Breast epithelium (tissue), 4 donors: ENCODE results near the gene ACSF2. TPM values are rescaled to one million over a fixed set of nuclear protein-coding genes. Genes with fewer than 3 reads are reported as not detected.

Experiments used
- DNase-seq, 2 donors: peaks; one replicate each; pipeline ENCODE4 v3.0.0-alpha.2; 2019; ENCODE audit warnings: low spot score in 2 of 2
- H3K27ac ChIP-seq, 2 donors: fragments of 200-600 bp; sonication (generic) in 1 of 2; one replicate each; pipeline ENCODE4 v1.5.1; 2016 to 2019; ENCODE audit warnings: mild to moderate bottlenecking in 1 of 2
- H3K27me3 ChIP-seq, 2 donors: fragments of 200-600 bp; sonication (generic) in 1 of 2; one replicate each; pipeline versions ENCODE4 v1.5.1 to v1.6.0; 2017 to 2019; ENCODE audit warnings: control low read depth in 1 of 2, mild to moderate bottlenecking in 1 of 2
- H3K36me3 ChIP-seq: fragments of 200-600 bp; one replicate; pipeline ENCODE4 v1.5.1; 2019
- H3K4me1 ChIP-seq, 2 donors: fragments of 200-600 bp; sonication (generic); one replicate each; pipeline ENCODE4 v1.5.1; 2016 to 2019; ENCODE audit warnings: control low read depth in 1 of 2
- H3K4me3 ChIP-seq, 3 donors: fragments of 200-600 bp; sonication (generic); 1 replicate in 2 of 3; 2 replicates in 1 of 3; pipeline ENCODE4 v1.5.1; 2016 to 2019; ENCODE audit warnings: mild to moderate bottlenecking in 3 of 3, moderate library complexity in 2 of 3
- H3K9me3 ChIP-seq, 2 donors: fragments of 200-600 bp; sonication (generic) in 1 of 2; one replicate each; pipeline ENCODE4 v1.5.1; 2016 to 2019; ENCODE audit warnings: control low read depth in 1 of 2
- POLR2A ChIP-seq: fragments of 450-650 bp; IDR thresholded peaks from one replicate; pipeline ENCODE4 v1.6.1; 2016; ENCODE audit warnings: antibody characterized with exemption, mild to moderate bottlenecking, moderate library complexity
- POLR2AphosphoS5 ChIP-seq, 3 donors: sonication (generic); formaldehyde crosslinking; IDR thresholded peaks; one replicate each; pipeline ENCODE4 v1.6.1; 2017; ENCODE audit warnings: antibody characterized with exemption in 3 of 3
- intact Hi-C: fragments of 100-400 bp; cut with DNase I; formaldehyde crosslinking; loops from one replicate; pipeline ENCODE4 v1.15.1; 2023; ENCODE audit warnings: low total_unique reads
- total RNA-seq, 3 donors: library from RNA; depleted of rRNA; stranded (reverse); fragments of >200 nt; gene quantifications; one replicate each; pipeline ENCODE4 v1.1.0, GENCODE V29; 2016
- TF ChIP-seq, protein P1 (sequence below), 3 donors: fragments of 450-650 bp; IDR thresholded peaks; one replicate each; pipeline ENCODE4 v1.5.1; 2016 to 2017; ENCODE audit warnings: antibody characterized with exemption in 3 of 3, mild to moderate bottlenecking in 3 of 3, moderate library complexity in 3 of 3

Gene ACSF2
- total RNA-seq, 3 donors from 2014 or later: 19.4 to 95.4 (median 86.3) TPM

DNA sequence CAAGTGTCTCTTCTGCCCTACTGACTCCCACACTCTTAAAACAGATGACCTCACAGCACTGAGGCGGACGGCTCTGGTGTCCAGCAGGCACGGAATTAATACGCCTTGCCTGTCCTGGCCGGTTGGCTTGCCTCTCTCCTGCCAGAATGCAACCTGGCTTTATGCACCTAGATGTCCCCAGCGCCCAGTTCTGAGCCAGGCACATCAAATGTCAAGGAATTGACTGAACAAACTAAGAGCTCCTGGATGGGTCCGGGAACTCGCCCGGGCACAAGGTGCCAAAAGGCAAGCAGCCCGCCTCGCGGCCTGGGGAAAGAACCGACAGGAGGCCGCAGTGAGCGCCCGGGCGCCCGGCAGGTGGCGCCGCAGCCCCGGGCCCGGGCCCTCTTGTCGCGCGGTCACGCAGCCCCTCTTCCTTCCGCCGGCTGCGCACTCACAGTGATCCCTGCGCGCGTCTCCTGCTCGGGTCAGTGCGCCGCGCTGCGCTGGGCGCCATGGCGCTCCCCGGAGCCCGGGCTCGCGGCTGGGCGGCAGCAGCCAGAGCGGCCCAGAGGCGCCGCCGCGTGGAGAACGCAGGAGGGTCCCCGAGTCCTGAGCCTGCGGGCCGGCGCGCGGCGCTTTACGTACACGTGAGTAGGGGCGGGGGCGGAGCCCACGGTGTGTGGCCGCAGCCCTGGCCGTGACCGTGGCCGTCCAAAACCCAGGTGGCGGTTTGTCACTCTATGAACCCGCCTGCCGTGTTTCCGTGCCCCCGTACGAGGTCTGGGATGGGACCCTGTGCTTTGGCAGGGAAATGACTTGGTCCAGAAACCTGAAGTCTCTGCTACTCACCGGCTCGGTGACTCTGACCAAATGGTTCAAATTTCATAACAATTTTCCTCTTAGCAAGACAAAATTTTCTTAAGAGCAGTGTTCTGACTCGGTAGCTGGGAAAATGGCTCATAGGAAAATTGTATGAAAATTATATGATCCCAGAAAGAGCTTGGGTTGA, 52.7 kb downstream of the ACSF2 start, which contains the start of gene RSAD1:
RSAD1 (plus strand) TSS at position 470 of the 991 bp plus-strand sequence; CDS start at position 495, 25 bp downstream.
- Histone ChIP-seq H3K36me3 (no peaks in the 10 kb centered on the region), H3K27ac (peak within 1 kb of the TSS; percentile 93 to 94), H3K27me3 (no peaks in the 10 kb centered on the region), H3K4me1 (peaks cover 0 to 7% of the 10 kb centered on the region in 2 donors), H3K4me3 (peak within 1 kb of the TSS; percentile 77 to 83 (median 81)), H3K9me3 (no peaks in the 10 kb centered on the region)
- DNase-seq: peak; percentile 81 to 85
- intact Hi-C loops: no loop called here
- TF ChIP-seq, protein P1, sequence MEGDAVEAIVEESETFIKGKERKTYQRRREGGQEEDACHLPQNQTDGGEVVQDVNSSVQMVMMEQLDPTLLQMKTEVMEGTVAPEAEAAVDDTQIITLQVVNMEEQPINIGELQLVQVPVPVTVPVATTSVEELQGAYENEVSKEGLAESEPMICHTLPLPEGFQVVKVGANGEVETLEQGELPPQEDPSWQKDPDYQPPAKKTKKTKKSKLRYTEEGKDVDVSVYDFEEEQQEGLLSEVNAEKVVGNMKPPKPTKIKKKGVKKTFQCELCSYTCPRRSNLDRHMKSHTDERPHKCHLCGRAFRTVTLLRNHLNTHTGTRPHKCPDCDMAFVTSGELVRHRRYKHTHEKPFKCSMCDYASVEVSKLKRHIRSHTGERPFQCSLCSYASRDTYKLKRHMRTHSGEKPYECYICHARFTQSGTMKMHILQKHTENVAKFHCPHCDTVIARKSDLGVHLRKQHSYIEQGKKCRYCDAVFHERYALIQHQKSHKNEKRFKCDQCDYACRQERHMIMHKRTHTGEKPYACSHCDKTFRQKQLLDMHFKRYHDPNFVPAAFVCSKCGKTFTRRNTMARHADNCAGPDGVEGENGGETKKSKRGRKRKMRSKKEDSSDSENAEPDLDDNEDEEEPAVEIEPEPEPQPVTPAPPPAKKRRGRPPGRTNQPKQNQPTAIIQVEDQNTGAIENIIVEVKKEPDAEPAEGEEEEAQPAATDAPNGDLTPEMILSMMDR (IDR thresholded peaks at IDR 0.05): peak; percentile 79 to 90 (median 89)
- TF ChIP-seq POLR2A (no peak), POLR2AphosphoS5 (IDR thresholded peaks at IDR 0.05) (peak; percentile 59 to 82 (median 71))

DNA sequence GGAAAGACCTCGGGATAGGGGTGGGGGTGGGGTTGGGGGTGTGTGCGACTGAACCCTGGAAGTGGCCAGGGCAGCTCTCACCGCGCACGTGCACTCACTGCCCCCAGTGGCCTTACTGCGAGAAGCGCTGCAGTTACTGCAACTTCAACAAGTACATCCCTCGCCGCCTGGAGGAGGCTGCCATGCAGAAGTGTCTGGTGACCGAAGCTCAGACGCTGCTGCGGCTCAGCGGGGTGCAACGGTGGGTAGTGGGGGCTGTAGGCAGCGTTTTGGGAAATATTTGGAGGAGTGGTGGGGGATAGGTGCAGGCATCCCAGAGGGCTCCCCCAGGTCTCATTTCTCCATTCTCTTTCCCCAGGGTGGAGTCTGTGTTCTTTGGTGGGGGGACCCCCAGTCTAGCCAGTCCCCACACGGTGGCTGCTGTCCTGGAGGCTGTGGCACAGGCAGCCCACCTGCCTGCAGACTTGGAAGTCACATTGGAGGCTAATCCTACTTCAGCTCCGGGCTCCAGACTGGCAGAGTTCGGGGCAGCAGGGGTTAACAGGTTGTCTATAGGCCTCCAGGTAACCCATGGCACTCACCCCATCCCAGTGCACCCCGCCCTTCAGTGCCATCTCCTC, 53.6 kb downstream of the ACSF2 start:
- Histone ChIP-seq H3K9me3 (no peaks in the 10 kb centered on the region), H3K4me1 (peaks cover 0 to 7% of the 10 kb centered on the region in 2 donors), H3K4me3 (peak overlapping the region; percentile 77 to 83 (median 81)), H3K36me3 (no peaks in the 10 kb centered on the region), H3K27me3 (no peaks in the 10 kb centered on the region), H3K27ac (peak overlapping the region; percentile 93 to 94)
- TF ChIP-seq, protein P1 (IDR thresholded peaks at IDR 0.05): peak; percentile 16 to 54 (median 31)
- no peak for TF ChIP-seq POLR2AphosphoS5 (IDR thresholded peaks at IDR 0.05)
- TF ChIP-seq POLR2A: no peak
- peak; percentile 71 to 75 for DNase-seq
- intact Hi-C loops: no loop called here

DNA sequence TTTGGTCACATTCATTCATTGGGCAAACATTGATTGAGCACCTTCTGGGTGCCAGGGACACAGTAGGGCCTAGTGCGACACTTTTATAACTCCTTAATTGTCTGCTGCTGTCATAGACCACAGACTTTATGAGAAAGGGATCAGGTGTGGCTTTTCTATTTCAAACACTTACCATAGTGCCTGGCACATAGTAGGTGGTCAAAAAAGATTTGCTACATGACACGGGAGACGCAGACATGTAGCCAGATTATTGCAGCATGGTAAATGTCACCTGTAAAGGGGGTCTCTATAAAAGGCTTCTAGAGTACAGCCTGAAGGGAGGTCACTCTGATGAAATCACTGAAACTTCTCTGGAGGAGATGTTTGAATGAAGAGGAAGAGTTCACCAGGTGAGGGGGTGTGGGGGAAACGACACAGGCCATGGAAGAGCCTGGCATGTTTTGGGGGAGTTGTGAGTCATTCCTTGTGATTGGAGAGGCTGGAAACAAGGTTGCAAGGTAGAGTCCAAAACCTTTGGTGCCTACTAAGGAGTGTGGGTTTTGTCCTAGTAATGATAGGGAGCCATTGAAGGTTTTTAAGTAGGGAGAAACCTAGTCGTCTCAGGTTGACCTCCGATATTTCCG, 54.2 kb downstream of the ACSF2 start:
- Histone ChIP-seq H3K27ac (peak overlapping the region; percentile 93 to 94), H3K4me3 (peak overlapping the region in 1 of 3 donors; percentile 83), H3K36me3 (no peaks in the 10 kb centered on the region), H3K4me1 (peaks cover 0 to 7% of the 10 kb centered on the region in 2 donors), H3K27me3 (no peaks in the 10 kb centered on the region), H3K9me3 (no peaks in the 10 kb centered on the region)
- TF ChIP-seq, protein P1 (IDR thresholded peaks at IDR 0.05): no peak
- TF ChIP-seq POLR2AphosphoS5 (IDR thresholded peaks at IDR 0.05): no peak
- TF ChIP-seq POLR2A: no peak
- intact Hi-C loops: no loop called here
- DNase-seq: no peak

DNA sequence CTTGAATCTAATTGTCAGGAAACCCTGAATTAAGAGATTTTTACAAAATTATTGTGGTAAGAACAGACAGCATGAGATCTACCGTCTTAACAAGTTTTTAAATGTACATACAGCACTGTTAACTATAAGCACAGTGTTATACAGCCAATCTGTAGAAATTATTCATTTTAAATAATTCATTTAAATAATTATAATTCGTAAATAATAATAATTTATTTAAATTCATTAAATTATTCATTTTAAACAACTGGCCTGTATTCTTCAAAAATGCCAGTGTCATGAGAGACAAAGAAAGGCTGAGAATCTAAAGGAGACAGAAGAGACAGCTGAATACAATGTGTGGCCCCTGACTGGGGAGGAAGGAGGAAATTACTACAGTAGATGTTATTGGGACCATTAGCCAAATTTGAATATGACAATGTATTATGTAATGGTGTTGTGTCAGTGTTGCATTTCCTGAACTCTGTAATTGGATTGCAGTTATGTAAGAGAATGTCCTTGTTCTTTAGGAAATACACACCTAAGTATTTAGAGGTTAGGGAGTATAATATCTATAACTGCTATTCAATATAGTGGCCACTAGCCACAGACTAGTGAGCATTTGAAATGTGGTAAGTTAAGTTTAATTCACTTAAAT, 55.0 kb downstream of the ACSF2 start:
- peak overlapping the region in 1 of 2 donors; percentile 93 for H3K27ac ChIP-seq
- no peaks in the 10 kb centered on the region for H3K9me3 ChIP-seq
- no peaks in the 10 kb centered on the region for H3K36me3 ChIP-seq
- TF ChIP-seq, protein P1 (IDR thresholded peaks at IDR 0.05): no peak
- TF ChIP-seq POLR2AphosphoS5 (IDR thresholded peaks at IDR 0.05): no peak
- TF ChIP-seq POLR2A: no peak
- intact Hi-C loops: no loop called here
- peaks cover 0 to 7% of the 10 kb centered on the region in 2 donors for H3K4me1 ChIP-seq
- H3K4me3 ChIP-seq: no peak overlapping the region
- H3K27me3 ChIP-seq: no peaks in the 10 kb centered on the region
- no peak for DNase-seq
